GM12878 (cell line): ENCODE data around the gene GBA2. TPM values are rescaled to one million over a fixed set of nuclear protein-coding genes. Genes with fewer than 3 reads are reported as not detected.
A peak's percentile ranks its signal among the peaks of the same experiment; 100 is the strongest.

ENCODE experiments used
- ATAC-seq: fragments of 200-7000 bp; cut with Tn5 transposase; 3 replicates; pipeline ENCODE4 v1.9.1; 2020; ENCODE audit warnings: mild to moderate bottlenecking, moderate library complexity
- BruUV-seq: library from RNA; stranded (reverse); fragments of 400-500 nt; replicated peaks from 2 replicates; lab custom pipeline; 2021; lab: Mats Ljungman, UMichigan
- CTCF ChIA-PET: fragments of 300-600 bp; sonication (Branson Sonifier 250); formaldehyde crosslinking; extraction: SDS; loops from one replicate; lab custom pipeline; 2021; ENCODE audit warnings: inconsistent platforms; lab: Yijun Ruan, JAX
- POLR2A ChIA-PET: fragments of 350-600 bp; formaldehyde crosslinking; extraction: SDS; loops from one replicate; lab custom pipeline; 2021; ENCODE audit warnings: inconsistent platforms; lab: Charles Lee
- RAD21 ChIA-PET: fragments of 300-600 bp; sonication (Branson Sonifier 250); formaldehyde crosslinking; loops from one replicate; lab custom pipeline; 2023; ENCODE audit warnings: antibody characterized with exemption; ENCODE audit not compliant: unreplicated experiment; lab: Charles Lee
- SMC1A ChIA-PET: fragments of 300-600 bp; sonication (Branson Sonifier 250); formaldehyde crosslinking; loops from one replicate; lab custom pipeline; 2023; ENCODE audit not compliant: unreplicated experiment, uncharacterized antibody; lab: Charles Lee
- DNase-seq: peaks from one replicate; pipeline ENCODE4 v3.0.0-alpha.2; 2011; ENCODE audit warnings: low read depth, low spot score
- FAIRE-seq: peaks from 3 replicates; lab custom pipeline; 2011; peaks lifted over from hg19 to GRCh38; lab: Jason Lieb, UNC
- H2AFZ ChIP-seq: 2 replicates; pipeline ENCODE4 v1.6.0; 2011; ENCODE audit warnings: low read depth, low read length, control low read depth; ENCODE audit not compliant: control insufficient read depth
- H3K27ac ChIP-seq: 2 replicates; pipeline ENCODE4 v1.5.1; 2011; ENCODE audit warnings: control low read depth; ENCODE audit not compliant: control insufficient read depth, insufficient read depth
- H3K27me3 ChIP-seq, 2 experiments: replicated peaks in 1 of 2; 2 replicates each; pipeline versions ENCODE4 v1.6.0 to v1.6.1; 2011; ENCODE audit warnings: low read length in 1 of 2; ENCODE audit not compliant: control insufficient read depth in 2 of 2, insufficient read depth in 2 of 2
- H3K36me3 ChIP-seq, 2 experiments: 2 replicates each; pipeline ENCODE4 v1.5.1; 2011; ENCODE audit warnings: low read length in 1 of 2; ENCODE audit not compliant: control insufficient read depth in 2 of 2, insufficient read depth in 2 of 2
- H3K4me1 ChIP-seq: 2 replicates; pipeline ENCODE4 v1.6.1; 2011; ENCODE audit warnings: mild to moderate bottlenecking, low read length, moderate library complexity, mixed read lengths; ENCODE audit not compliant: control insufficient read depth, insufficient read depth
- H3K4me2 ChIP-seq: 2 replicates; pipeline ENCODE4 v1.6.0; 2011; ENCODE audit warnings: control low read depth; ENCODE audit not compliant: control insufficient read depth, insufficient read depth
- H3K4me3 ChIP-seq: fragments of 200-600 bp; sonication (generic); 2 replicates; pipeline ENCODE4 v1.5.1; 2016
- H3K79me2 ChIP-seq: 2 replicates; pipeline ENCODE4 v1.6.0; 2011; ENCODE audit warnings: low read length; ENCODE audit not compliant: control insufficient read depth, insufficient read depth
- H3K9ac ChIP-seq: 2 replicates; pipeline ENCODE4 v1.8.0; 2011; ENCODE audit warnings: low read length, control low read depth, mixed read lengths; ENCODE audit not compliant: control insufficient read depth, insufficient read depth
- H3K9me3 ChIP-seq: replicated peaks from 3 replicates; pipeline ENCODE4 v1.5.1; 2011; ENCODE audit warnings: mild to moderate bottlenecking, low read length; ENCODE audit not compliant: control insufficient read depth, insufficient read depth
- H4K20me1 ChIP-seq: 2 replicates; pipeline ENCODE4 v1.6.0; 2011; ENCODE audit not compliant: control insufficient read depth, insufficient read depth
- CHD4 ChIP-seq: fragments of 200-600 bp; sonication (generic); IDR thresholded peaks from 2 replicates; pipeline ENCODE4 v1.6.1; 2016; ENCODE audit warnings: mild to moderate bottlenecking
- GATAD2B ChIP-seq: fragments of 450-650 bp; conservative IDR thresholded peaks from 2 replicates; pipeline ENCODE4 v1.6.1; 2017; ENCODE audit warnings: low read depth, mild to moderate bottlenecking, moderate library complexity
- POLR2A ChIP-seq: IDR thresholded peaks from 2 replicates; pipeline ENCODE4 v1.6.1; 2011; ENCODE audit warnings: low read depth, mild to moderate bottlenecking, low read length
- RBBP5 ChIP-seq: fragments of 200-600 bp; sonication (generic); conservative IDR thresholded peaks from 2 replicates; pipeline ENCODE4 v1.6.1; 2016
- SPI1 ChIP-seq: IDR thresholded peaks from 2 replicates; pipeline ENCODE4 v1.6.1; 2011; ENCODE audit warnings: low read depth, mild to moderate bottlenecking, low read length, moderate library complexity, borderline replicate concordance; ENCODE audit not compliant: insufficient read depth
- TCF3 ChIP-seq: IDR thresholded peaks from 2 replicates; pipeline ENCODE4 v1.6.1; 2012; ENCODE audit warnings: low read depth, mild to moderate bottlenecking, low read length, borderline replicate concordance; ENCODE audit not compliant: insufficient read depth
- WGBS: methylation state at CpG from one replicate; pipeline ENCODE4 v1.1.6; 2016; ENCODE audit warnings: low lambda C conversion rate; ENCODE audit not compliant: insufficient replicate concordance, insufficient coverage; ENCODE audit errors: missing lambda C conversion rate; 5-methylcytosine and 5-hydroxymethylcytosine counted together
- in situ Hi-C: fragments of 300-500 bp; cut with MboI; formaldehyde crosslinking; loops from 9 replicates; pipeline ENCODE4 v1.14.3; 2018; ENCODE audit warnings: mixed read lengths
- intact Hi-C: fragments of 100-400 bp; cut with micrococcal nuclease; formaldehyde crosslinking; loops from one replicate; pipeline ENCODE4 v1.14.2; 2022; ENCODE audit not compliant: unreplicated experiment
- polyA plus RNA-seq, 11 experiments: library from polyadenylated mRNA; depleted of rRNA in 4 of 11; unstranded in 6 of 11; stranded (reverse) in 5 of 11; fragments of >200 nt; fragmentation: Nextera tagmentation in 4 of 11; fragmentation: Illumina TruSeq in 1 of 11; extraction: Ambion mirVana in 4 of 11; extraction: Trizol in 1 of 11; gene quantifications; 1 replicate in 1 of 11; 2 replicates in 10 of 11; pipeline versions ENCODE4 v1.2.1 to v1.2.3, GENCODE V29; 2011 to 2016; ENCODE audit warnings: inconsistent platforms in 2 of 11, missing spikeins in 2 of 11, low read depth in 1 of 11
- total RNA-seq, 4 experiments: library from RNA; depleted of rRNA in 3 of 4; stranded (reverse); fragments of >200 nt in 3 of 4; fragmentation: Illumina TruSeq in 1 of 4; extraction: Trizol in 1 of 4; gene quantifications; 2 replicates each; pipeline versions ENCODE4 v1.2.1 to v1.2.3, GENCODE V29; 2013 to 2021

The GBA2 gene
- total and polyA plus RNA-seq, 10 of the 15 experiments (the other 5 are each of a cell fraction or from before 2014, with no cell fraction given): 15.3 to 45.1 (median 29.1) TPM

DNA sequence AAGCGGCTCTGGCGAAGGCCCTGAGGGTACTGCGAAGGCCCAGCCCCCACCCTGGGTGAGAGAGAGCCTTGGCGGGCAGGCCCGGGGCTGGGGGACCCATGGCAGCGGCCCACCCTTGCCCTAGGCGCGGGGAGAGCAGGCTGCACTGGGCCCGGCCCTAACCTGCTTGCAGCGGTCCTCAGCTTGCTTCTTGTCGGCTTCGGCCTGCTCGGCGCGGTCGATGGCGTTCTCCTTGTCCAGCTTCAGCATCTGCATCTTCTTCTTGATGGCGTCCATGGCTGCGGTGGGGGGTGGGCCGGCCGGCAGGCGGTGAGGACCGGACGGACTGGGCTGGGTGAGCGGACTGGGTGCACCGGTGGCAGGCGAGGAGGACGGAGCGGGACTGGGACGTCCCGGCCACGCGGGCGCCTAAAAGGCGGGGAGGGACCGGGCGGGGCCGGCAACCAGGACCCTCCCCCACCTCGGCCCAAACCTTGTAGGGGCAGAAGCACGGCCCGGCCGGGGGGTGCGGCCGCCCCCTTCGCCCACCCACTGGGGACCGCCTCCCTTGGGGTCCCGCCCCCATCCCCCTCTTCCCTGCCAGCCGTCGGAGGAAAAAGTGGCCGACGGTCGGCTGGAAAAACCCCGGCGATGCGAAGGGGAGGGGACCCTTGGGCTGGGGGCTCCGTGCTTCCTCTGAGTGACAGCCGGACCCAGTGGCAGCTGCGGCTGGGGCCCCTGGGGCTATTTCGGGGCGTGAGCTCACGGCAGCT is 59.3 kb downstream of the GBA2 start, which contains the start of gene TPM2 (continued):
- TF ChIP-seq TCF3 (no peak), GATAD2B (0 out of 2 replicates have a peak, but pooled peaks have one; percentile 3)

DNA sequence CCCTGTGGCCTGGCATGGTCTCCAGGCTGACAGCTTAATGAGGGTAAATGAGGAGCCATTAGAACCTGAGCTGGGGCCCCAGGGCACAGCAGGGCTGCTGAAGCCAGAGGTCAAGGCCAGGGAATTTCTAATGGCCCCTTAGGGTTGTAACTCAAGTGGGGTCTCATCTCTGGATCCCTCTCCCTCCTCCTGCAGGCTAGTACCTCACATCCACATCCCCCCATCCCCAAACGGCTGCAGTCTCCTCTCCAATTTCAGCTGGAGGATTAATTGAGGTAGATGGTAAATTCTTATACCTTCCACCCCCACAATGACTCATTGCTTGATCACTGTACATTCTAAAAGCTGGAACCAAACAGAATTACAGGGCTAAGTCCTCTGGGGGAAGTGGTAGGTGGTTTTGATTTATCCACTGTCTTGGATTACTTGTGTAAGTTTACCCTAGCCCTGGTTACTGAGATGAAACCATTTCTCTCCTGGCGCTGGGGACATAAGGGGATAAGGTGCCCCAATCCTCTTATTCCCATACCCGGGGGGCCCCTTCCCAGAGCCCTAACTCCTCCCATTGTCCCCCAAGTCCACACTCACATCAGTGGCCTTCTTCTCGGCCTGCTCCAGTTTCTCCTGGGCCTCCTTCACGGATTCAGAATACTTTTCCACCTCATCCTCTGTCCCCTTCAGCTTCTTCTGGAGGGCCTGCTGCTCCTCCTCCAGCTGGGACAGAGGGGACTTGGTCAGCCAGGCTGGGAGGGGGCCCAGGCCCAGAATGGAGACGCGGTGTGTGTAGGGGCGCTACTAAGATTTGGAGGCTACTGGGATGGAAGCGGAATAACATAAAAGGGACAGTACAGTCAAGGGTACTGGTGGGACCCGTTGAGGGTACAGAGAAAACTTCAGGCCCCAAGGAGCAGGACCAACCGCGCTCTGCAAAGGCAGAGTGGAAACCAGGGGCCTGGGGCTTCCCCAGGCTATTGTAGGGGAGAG is 60.2 kb downstream of the GBA2 start:
- CTCF ChIA-PET: interaction anchor here (1.0 to 15.2 kb wide), 6 partner anchors 8 to 137 kb away, joined by 3 to 227 read pairs (median 5); partner anchors contain the start of genes ARHGEF39, CCDC107 and RMRP
- DNase-seq (no peak), FAIRE-seq (no peak), ATAC-seq (peak; percentile 11; the same call in 1 of the 3 replicates)
- no peaks in the 10 kb centered on the region for H4K20me1 ChIP-seq
- no peaks in the 10 kb centered on the region for H3K9me3 ChIP-seq
- TF ChIP-seq RBBP5 (no peak), POLR2A (no peak), SPI1 (0 out of 2 replicates have a peak, but pooled peaks have one; percentile 5), CHD4 (no peak)
- no peaks in the 10 kb centered on the region; a peak in 1 of 4 replicates for H3K27me3 ChIP-seq
- POLR2A ChIA-PET: interaction anchor here (0.6 to 1.4 kb wide), 4 partner anchors 7 to 60 kb away, joined by 3 to 6 read pairs (median 4); partner anchors contain the start of genes GBA2 and RGP1
- intact Hi-C loops: no loop called here
- SMC1A ChIA-PET: interaction anchor here (0.8 to 2.0 kb wide), 3 partner anchors 8 to 20 kb away, joined by 3 to 7 read pairs (median 5); no protein-coding TSS in a partner anchor
- H2AFZ ChIP-seq: no peak overlapping the region
- no peak overlapping the region for H3K27ac ChIP-seq
- TSS peak; percentile 57 for BruUV-seq
- 70% methylated on average over 12 of the region's 12 CpGs for WGBS
- no peaks in the 10 kb centered on the region for H3K36me3 ChIP-seq
- peaks cover 3% of the 10 kb centered on the region; the same call in 1 of the 2 replicates for H3K4me1 ChIP-seq
- H3K9ac ChIP-seq: peak overlapping the region; percentile 14; the same call in 1 of the 2 replicates
- peak overlapping the region; percentile 36; the same call in 1 of the 2 replicates for H3K4me3 ChIP-seq
- in situ Hi-C loops: no loop called here
- H3K4me2 ChIP-seq: peak overlapping the region; percentile 90
- no peaks in the 10 kb centered on the region; the same call in 1 of the 2 replicates for H3K79me2 ChIP-seq
- RAD21 ChIA-PET: interaction anchor here (0.7 kb wide), 1 partner anchor 24 kb away, joined by 3 read pairs; the partner anchor contains the start of gene ARHGEF39
